GM19238 (cell line): ENCODE results near the gene ZHX3.
"Not testable (repeated sequence)": the region's sequence is repeated elsewhere in the genome, so short reads cannot be mapped to it uniquely, and the experiment has no call there.

ENCODE experiments used
- DNase-seq: peaks from one replicate; pipeline ENCODE4 v3.0.0; 2011; ENCODE audit warnings: low spot score; ENCODE audit not compliant: insufficient read length

The ZHX3 gene

GRCh38 chr20:41138475-41139226, 178.9 kb downstream of the ZHX3 start:
- no peak for DNase-seq

- peak; percentile 58 for DNase-seq
Observed at GRCh38 chr20:41137614-41138474, 179.7 kb downstream of the ZHX3 start.

GRCh38 chr20:41136680-41137613, 180.6 kb downstream of the ZHX3 start, which contains the start of gene PLCG1:
Gene PLCG1 (plus strand): TSS chr20:41137543. CDS start chr20:41137642, 99 bp downstream.
- peak; percentile 94 for DNase-seq

- DNase-seq: no peak
Observed at GRCh38 chr20:41135888-41136679, 181.4 kb downstream of the ZHX3 start.

- no peak for DNase-seq
Observed at GRCh38 chr20:41135187-41135887, 182.2 kb downstream of the ZHX3 start.

- no peak for DNase-seq
Observed at GRCh38 chr20:41134362-41135186, 183.0 kb downstream of the ZHX3 start.

- no peak for DNase-seq
Observed at GRCh38 chr20:41133709-41134361, 183.7 kb downstream of the ZHX3 start.

- not testable (repeated sequence) for DNase-seq
Observed at GRCh38 chr20:41132388-41132775, 185.1 kb downstream of the ZHX3 start.

GRCh38 chr20:41131594-41132387, 185.7 kb downstream of the ZHX3 start:
- no peak for DNase-seq
